SU-DHL-6 (cell line): ENCODE measurements around the gene MALRD1.

Experiments used
- EZH2phosphoT487 ChIP-seq: fragments of 200-600 bp; sonication (generic), shearing (Covaris generic); conservative IDR thresholded peaks from 2 replicates; pipeline ENCODE4 v1.6.1; 2018; ENCODE audit warnings: mild to moderate bottlenecking, antibody characterized with exemption, low read length, moderate library complexity, mixed read lengths
- TF ChIP-seq, protein P1 (sequence below): fragments of 200-600 bp; sonication (generic); IDR thresholded peaks from one replicate; pipeline ENCODE4 v1.5.1; 2017; ENCODE audit warnings: antibody characterized with exemption, mild to moderate bottlenecking, low read length, moderate library complexity; ENCODE audit not compliant: insufficient read depth, poor library complexity, severe bottlenecking

GRCh38 chr10:19724287-19724686 is 675.7 kb downstream of the MALRD1 start:
- TF ChIP-seq, protein P1, sequence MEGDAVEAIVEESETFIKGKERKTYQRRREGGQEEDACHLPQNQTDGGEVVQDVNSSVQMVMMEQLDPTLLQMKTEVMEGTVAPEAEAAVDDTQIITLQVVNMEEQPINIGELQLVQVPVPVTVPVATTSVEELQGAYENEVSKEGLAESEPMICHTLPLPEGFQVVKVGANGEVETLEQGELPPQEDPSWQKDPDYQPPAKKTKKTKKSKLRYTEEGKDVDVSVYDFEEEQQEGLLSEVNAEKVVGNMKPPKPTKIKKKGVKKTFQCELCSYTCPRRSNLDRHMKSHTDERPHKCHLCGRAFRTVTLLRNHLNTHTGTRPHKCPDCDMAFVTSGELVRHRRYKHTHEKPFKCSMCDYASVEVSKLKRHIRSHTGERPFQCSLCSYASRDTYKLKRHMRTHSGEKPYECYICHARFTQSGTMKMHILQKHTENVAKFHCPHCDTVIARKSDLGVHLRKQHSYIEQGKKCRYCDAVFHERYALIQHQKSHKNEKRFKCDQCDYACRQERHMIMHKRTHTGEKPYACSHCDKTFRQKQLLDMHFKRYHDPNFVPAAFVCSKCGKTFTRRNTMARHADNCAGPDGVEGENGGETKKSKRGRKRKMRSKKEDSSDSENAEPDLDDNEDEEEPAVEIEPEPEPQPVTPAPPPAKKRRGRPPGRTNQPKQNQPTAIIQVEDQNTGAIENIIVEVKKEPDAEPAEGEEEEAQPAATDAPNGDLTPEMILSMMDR, result no peak
- TF ChIP-seq EZH2phosphoT487, result no peak
